Endothelial cell of umbilical vein (primary cell): ENCODE results near the gene AVPR2. TPM values are rescaled to one million over a fixed set of nuclear protein-coding genes. Genes with fewer than 3 reads are reported as not detected.

Experiments used
- BruUV-seq: library from RNA; stranded (reverse); fragments of 400-500 nt; replicated peaks from 2 replicates; lab custom pipeline; 2021; lab: Mats Ljungman, UMichigan
- CTCF ChIA-PET: fragments of 300-600, 350-600 bp; sonication (Branson Sonifier 250); formaldehyde crosslinking; loops from one replicate; lab custom pipeline; 2021; ENCODE audit warnings: antibody characterized with exemption, inconsistent platforms; lab: Charles Lee
- POLR2A ChIA-PET: fragments of 300-600, 350-600 bp; sonication (Branson Sonifier 250); formaldehyde crosslinking; loops from one replicate; lab custom pipeline; 2021; ENCODE audit warnings: antibody characterized with exemption, inconsistent platforms; lab: Charles Lee
- DNase-seq: peaks from one replicate; pipeline ENCODE4 v3.0.0-alpha.2; 2011; ENCODE audit warnings: low read depth, low spot score
- FAIRE-seq: peaks from 2 replicates; lab custom pipeline; 2011; peaks lifted over from hg19 to GRCh38; lab: Jason Lieb, UNC
- H2AFZ ChIP-seq: 2 replicates; pipeline ENCODE4 v1.6.0; 2012; ENCODE audit warnings: low read depth, low read length, control low read depth, inconsistent platforms
- H3K27ac ChIP-seq: 2 replicates; pipeline ENCODE4 v1.5.1; 2011; ENCODE audit warnings: low read depth, mild to moderate bottlenecking, control low read depth, low read length, moderate library complexity; ENCODE audit not compliant: insufficient read depth
- H3K27me3 ChIP-seq, 2 experiments: 2 replicates each; pipeline versions ENCODE4 v1.6.0 to v1.6.1; 2011; ENCODE audit warnings: low read length in 2 of 2, mixed read lengths in 1 of 2; ENCODE audit not compliant: control insufficient read depth in 2 of 2, insufficient read depth in 2 of 2
- H3K36me3 ChIP-seq, 2 experiments: 2 replicates in 1 of 2; 3 replicates in 1 of 2; pipeline ENCODE4 v1.5.1; 2011; ENCODE audit warnings: low read length in 2 of 2, mild to moderate bottlenecking in 1 of 2, moderate library complexity in 1 of 2; ENCODE audit not compliant: control insufficient read depth in 2 of 2, insufficient read depth in 2 of 2; ENCODE audit errors: extremely low read depth in 1 of 2
- H3K4me1 ChIP-seq: 3 replicates; pipeline ENCODE4 v1.5.1; 2011; ENCODE audit warnings: mild to moderate bottlenecking, low read length; ENCODE audit not compliant: control insufficient read depth, insufficient read depth; ENCODE audit errors: extremely low read depth
- H3K4me2 ChIP-seq: 2 replicates; pipeline ENCODE4 v1.6.1; 2011; ENCODE audit warnings: low read length, control low read depth, mixed read lengths; ENCODE audit not compliant: insufficient read depth
- H3K4me3 ChIP-seq, 3 experiments: fragments of 200-600 bp in 1 of 3; sonication (generic), shearing (Covaris generic) in 1 of 3; replicated peaks in 1 of 3; 2 replicates each; pipeline ENCODE4 v1.5.1; 2011 to 2016; ENCODE audit warnings: control low read depth in 3 of 3, low read length in 3 of 3, mild to moderate bottlenecking in 2 of 3, inconsistent platforms in 1 of 3, low read depth in 1 of 3, moderate library complexity in 1 of 3; ENCODE audit not compliant: insufficient read depth in 1 of 3
- H3K79me2 ChIP-seq: 2 replicates; pipeline ENCODE4 v1.6.0; 2012; ENCODE audit warnings: low read length, inconsistent platforms; ENCODE audit not compliant: control insufficient read depth, insufficient read depth
- H3K9ac ChIP-seq: replicated peaks from 2 replicates; pipeline ENCODE3; 2011; ENCODE audit warnings: low read length, control low read depth; ENCODE audit not compliant: insufficient read depth; ENCODE audit errors: extremely low read depth
- H3K9me1 ChIP-seq: replicated peaks from 3 replicates; pipeline ENCODE4 v1.6.0; 2011; ENCODE audit warnings: mild to moderate bottlenecking, low read length; ENCODE audit not compliant: control insufficient read depth, insufficient read depth; ENCODE audit errors: extremely low read depth
- H3K9me3 ChIP-seq: replicated peaks from 2 replicates; pipeline ENCODE4 v1.5.1; 2012; ENCODE audit warnings: low read length, inconsistent platforms; ENCODE audit not compliant: control insufficient read depth, insufficient read depth
- H4K20me1 ChIP-seq: replicated peaks from 2 replicates; pipeline ENCODE3; 2011; ENCODE audit warnings: mild to moderate bottlenecking, low read length; ENCODE audit not compliant: control insufficient read depth, insufficient read depth; ENCODE audit errors: extremely low read depth
- EZH2 ChIP-seq: IDR thresholded peaks from 2 replicates; pipeline ENCODE4 v1.6.1; 2012; ENCODE audit warnings: borderline replicate concordance, low read depth, mild to moderate bottlenecking, moderate library complexity, low read length, inconsistent platforms; ENCODE audit not compliant: severe bottlenecking
- FOS ChIP-seq: IDR thresholded peaks from 2 replicates; pipeline ENCODE4 v1.6.1; 2011; ENCODE audit warnings: mild to moderate bottlenecking, low read length, moderate library complexity, borderline replicate concordance; ENCODE audit not compliant: insufficient read depth
- GATA2 ChIP-seq: IDR thresholded peaks from 2 replicates; pipeline ENCODE4 v1.7.0; 2011; ENCODE audit warnings: low read depth, mild to moderate bottlenecking, moderate library complexity, mixed read lengths, low read length; ENCODE audit not compliant: insufficient read length, insufficient read depth
- JUN ChIP-seq: IDR thresholded peaks from 2 replicates; pipeline ENCODE4 v1.6.1; 2011; ENCODE audit warnings: borderline replicate concordance, low read depth; ENCODE audit not compliant: insufficient read length, insufficient read depth
- MYC ChIP-seq: IDR thresholded peaks from one replicate; pipeline ENCODE4 v1.6.1; 2011; ENCODE audit warnings: mild to moderate bottlenecking, low read depth, low read length
- POLR2A ChIP-seq: IDR thresholded peaks from 2 replicates; pipeline ENCODE4 v1.6.1; 2012; ENCODE audit warnings: low read depth, mild to moderate bottlenecking, control low read depth, low read length
- POLR2AphosphoS5 ChIP-seq: IDR thresholded peaks from 2 replicates; pipeline ENCODE4 v1.6.1; 2012; ENCODE audit warnings: low read depth, mild to moderate bottlenecking, control low read depth, low read length, moderate library complexity; ENCODE audit not compliant: insufficient read depth
- dilution Hi-C: fragments of 300-500 bp; cut with MboI; formaldehyde crosslinking; loops from one replicate; pipeline ENCODE4 v1.15.0; 2019; ENCODE audit warnings: low sequenced_read_pairs; ENCODE audit not compliant: extremely low pct_ligation_motif_present
- intact Hi-C: fragments of 100-400 bp; cut with micrococcal nuclease; formaldehyde crosslinking; loops from one replicate; pipeline ENCODE4 v1.10.0; 2022
- polyA plus RNA-seq, 4 experiments: library from polyadenylated mRNA; depleted of rRNA in 3 of 4; stranded (reverse) in 3 of 4; unstranded in 1 of 4; fragments of >200 nt; gene quantifications; 2 replicates each; pipeline versions ENCODE4 v1.2.1 to v1.2.3, GENCODE V29; 2011 to 2012; ENCODE audit warnings: missing spikeins in 1 of 4
- total RNA-seq: library from RNA; stranded (reverse); gene quantifications from 2 replicates; pipeline ENCODE4 v1.2.3, GENCODE V29; 2021
- TF ChIP-seq, protein P1 (sequence below), 2 donors: IDR thresholded peaks; 1 replicate in 1 of 2; 2 replicates in 1 of 2; pipeline ENCODE4 v1.5.1; 2011; ENCODE audit warnings: low read length in 2 of 2, mild to moderate bottlenecking in 2 of 2, moderate library complexity in 2 of 2, control low read depth in 1 of 2, inconsistent platforms in 1 of 2, low read depth in 1 of 2; ENCODE audit not compliant: insufficient read depth in 1 of 2; ENCODE audit errors: extremely low read depth in 1 of 2
- TF ChIP-seq, protein P2 (sequence below): IDR thresholded peaks from 2 replicates; pipeline ENCODE4 v1.6.1; 2011; ENCODE audit not compliant: insufficient read depth, insufficient read length

AVPR2 gene
- total and polyA plus RNA-seq, 2 donors (not counting 3 experiments of a cell fraction or from before 2014, with no cell fraction given), result not detected

DNA sequence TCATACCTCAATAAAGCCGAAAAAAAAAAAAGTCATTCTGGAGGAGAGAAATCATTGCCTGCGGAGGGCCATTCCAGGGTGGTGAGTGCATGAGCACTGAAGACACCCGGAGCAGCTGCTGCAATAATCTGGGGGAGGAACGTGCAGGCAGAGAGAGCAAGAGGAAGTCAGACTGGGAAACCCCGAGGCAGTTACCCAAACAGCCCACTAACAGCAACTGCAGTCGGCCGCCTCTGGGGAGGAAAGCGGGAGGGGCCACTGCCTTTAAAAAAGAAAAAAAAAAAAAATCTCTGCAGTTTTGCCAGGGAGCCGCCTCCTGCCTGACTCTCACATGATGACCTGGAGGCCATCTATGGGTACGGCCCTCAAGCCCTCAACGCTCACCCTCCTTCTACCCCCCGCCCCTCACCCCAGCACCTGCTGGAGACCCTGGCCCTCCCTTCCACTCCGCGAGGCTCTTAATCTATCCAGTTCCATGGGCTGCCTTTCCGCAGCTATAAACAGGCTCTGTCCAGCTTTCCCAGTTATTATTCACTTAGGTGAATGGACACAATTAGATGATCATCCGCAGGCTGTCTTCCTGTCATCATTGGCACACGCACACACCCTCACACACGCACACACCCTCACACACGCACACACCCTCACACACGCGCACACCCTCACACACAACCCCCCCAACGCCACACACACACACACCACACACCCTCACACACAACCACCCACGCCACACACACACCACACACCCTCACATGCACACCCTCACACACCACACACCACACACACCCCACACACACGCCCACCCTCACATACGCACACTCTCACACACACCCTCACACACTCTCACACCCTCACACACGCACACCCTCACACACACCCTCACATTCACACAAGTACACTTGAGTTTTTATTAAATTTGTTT is 3.4 kb upstream of the AVPR2 start:
- H3K9ac ChIP-seq, result no peak overlapping the region
- H3K9me1 ChIP-seq, result no peaks in the 10 kb centered on the region
- H3K9me3 ChIP-seq, result no peaks in the 10 kb centered on the region
- H4K20me1 ChIP-seq, result no peaks in the 10 kb centered on the region
- H3K79me2 ChIP-seq, result no peaks in the 10 kb centered on the region
- BruUV-seq, result no TSS peak
- no peak for FAIRE-seq
- intact Hi-C loops, result no loop called here
- TF ChIP-seq EZH2, result no peak
- TF ChIP-seq MYC, result no peak
- no peak for TF ChIP-seq POLR2A
- TF ChIP-seq POLR2AphosphoS5, result no peak
- TF ChIP-seq GATA2, result no peak
- TF ChIP-seq, protein P1, sequence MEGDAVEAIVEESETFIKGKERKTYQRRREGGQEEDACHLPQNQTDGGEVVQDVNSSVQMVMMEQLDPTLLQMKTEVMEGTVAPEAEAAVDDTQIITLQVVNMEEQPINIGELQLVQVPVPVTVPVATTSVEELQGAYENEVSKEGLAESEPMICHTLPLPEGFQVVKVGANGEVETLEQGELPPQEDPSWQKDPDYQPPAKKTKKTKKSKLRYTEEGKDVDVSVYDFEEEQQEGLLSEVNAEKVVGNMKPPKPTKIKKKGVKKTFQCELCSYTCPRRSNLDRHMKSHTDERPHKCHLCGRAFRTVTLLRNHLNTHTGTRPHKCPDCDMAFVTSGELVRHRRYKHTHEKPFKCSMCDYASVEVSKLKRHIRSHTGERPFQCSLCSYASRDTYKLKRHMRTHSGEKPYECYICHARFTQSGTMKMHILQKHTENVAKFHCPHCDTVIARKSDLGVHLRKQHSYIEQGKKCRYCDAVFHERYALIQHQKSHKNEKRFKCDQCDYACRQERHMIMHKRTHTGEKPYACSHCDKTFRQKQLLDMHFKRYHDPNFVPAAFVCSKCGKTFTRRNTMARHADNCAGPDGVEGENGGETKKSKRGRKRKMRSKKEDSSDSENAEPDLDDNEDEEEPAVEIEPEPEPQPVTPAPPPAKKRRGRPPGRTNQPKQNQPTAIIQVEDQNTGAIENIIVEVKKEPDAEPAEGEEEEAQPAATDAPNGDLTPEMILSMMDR (IDR thresholded peaks at IDR 0.05; ENCODE audit: extremely low read depth in 1 of 2, insufficient read depth in 1 of 2, low read depth in 1 of 2, low read length in 2 of 2), result no peak
- TF ChIP-seq JUN, result no peak
- TF ChIP-seq, protein P2, sequence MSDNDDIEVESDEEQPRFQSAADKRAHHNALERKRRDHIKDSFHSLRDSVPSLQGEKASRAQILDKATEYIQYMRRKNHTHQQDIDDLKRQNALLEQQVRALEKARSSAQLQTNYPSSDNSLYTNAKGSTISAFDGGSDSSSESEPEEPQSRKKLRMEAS, result no peak
- TF ChIP-seq FOS, result no peak
- H3K36me3 ChIP-seq, result no peaks in the 10 kb centered on the region
- peak; percentile 2 for DNase-seq
- no peaks in the 10 kb centered on the region for H3K4me1 ChIP-seq
- no peak overlapping the region for H3K4me2 ChIP-seq
- ChIA-PET CTCF (interaction anchor here (1.2 kb wide), 1 partner anchor 22 kb away, joined by 4 read pairs; no protein-coding TSS in a partner anchor), POLR2A (interaction anchor here (0.5 kb wide), 1 partner anchor 25 kb away, joined by 15 read pairs; no protein-coding TSS in a partner anchor)
- H3K4me3 ChIP-seq, result no peak overlapping the region
- H3K27me3 ChIP-seq, result peaks cover 1 to 5% of the 10 kb centered on the region in 2 experiments
- no peak overlapping the region for H3K27ac ChIP-seq
- dilution Hi-C loops, result no loop called here
- H2AFZ ChIP-seq, result no peak overlapping the region
